Stimulated activated CD8-positive, alpha-beta memory T cell treated with anti-CD3 and anti-CD28 coated beads, Interleukin-12 subunit alpha, Interleukin-12 subunit beta, amount 100 ng/mL, for 24 hours (primary cell): ENCODE results near the gene PNLIP.

Experiments
- DNase-seq: peaks from one replicate; pipeline ENCODE4 v3.0.0-alpha.2; 2020; ENCODE audit errors: extremely low read depth

Gene PNLIP

DNA sequence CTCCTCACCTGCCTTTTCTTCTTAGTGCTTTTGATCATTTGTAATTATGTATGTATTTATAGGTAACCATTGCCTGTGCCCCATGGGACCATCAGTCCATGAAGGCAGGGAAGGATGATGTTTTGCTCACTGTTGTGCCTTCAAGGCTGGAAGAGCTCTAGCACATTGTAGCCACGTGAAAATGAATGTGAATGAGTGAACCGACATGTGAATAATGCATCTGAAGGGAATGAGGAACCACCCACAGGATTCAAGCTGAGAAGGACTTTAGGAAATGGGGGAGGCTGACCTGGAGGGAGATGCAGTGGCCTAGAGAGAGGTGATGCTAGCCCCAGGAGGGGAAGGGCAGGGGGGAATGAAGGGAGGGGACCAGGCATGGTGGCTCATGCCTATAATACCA lies 69.1 kb downstream of the PNLIP start:
- no peak for DNase-seq

DNA sequence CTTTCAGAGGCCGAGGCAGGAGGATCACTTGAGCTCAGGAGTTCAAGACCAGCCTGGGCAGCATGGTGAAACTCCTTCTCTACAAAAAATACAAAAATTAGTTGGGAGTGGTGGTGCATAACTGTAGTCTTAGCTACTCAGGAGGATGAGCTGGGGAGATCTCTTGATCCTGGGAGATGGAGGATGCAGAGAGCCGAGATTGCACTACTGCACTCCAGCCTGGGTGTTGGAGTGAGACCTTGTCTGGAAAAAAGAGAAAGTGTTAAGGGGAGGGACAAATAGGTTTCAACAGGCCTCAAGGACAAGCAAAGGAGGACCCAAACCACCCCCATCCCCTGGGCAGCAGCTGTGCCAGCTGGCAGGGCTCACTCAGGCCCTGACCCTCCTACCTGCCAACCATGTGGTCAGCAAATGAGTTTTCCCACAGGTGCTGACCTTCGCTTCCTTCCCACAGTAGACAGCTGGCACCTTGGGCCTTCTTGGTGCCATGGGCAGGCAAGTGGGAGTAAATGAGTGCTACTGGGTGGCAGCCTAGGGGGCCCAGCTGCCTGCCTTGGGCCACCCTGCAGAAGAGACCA lies 69.6 kb downstream of the PNLIP start:
- DNase-seq, result no peak
